HG03025 (cell line): Measurements from ENCODE around the gene CALML3.

ENCODE experiments used
- ATAC-seq: cut with Tn5 transposase; IDR thresholded peaks from one replicate; pipeline ENCODE4 v1.9.1; 2021; ENCODE audit warnings: mild to moderate bottlenecking, moderate library complexity; ENCODE audit not compliant: unreplicated experiment, low FRiP score

The CALML3 gene

DNA sequence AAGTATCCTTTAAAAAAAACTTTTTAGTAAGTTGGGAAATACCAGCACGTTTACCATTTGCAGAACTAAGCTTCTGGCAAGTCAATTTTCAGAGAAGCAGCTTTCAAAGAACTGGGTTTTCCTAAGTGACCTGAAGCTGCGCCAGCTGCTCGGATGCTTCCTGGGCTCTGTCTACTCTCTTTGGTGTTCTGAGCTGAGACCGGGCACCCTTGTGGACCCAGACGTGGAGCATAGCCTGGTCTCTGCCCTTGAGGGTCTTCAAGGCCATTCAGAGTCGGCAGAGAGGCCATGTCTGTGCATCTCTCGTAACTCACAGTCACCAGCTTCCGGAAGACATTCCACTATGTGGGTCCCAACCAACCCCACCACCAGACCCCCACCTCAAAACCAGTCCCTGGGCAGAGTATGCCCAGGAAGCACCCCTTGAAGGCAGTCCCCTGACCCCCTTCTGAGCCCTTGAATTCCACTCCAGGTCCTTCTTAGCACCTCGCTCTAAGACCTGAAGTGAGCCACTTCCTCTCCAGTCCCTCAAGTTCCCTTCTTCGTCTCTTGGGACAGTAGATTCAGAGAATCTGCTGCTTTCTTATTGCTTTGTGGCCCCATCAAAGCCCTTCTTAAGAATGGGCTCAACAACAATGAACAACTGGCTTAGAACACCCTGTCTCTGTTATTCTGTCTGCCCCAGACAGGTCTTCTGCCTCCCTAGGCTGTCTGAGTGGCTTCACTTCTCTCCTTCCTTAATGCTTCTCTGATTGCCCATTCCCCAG, 33.9 kb upstream of the CALML3 start:
- no peak for ATAC-seq

DNA sequence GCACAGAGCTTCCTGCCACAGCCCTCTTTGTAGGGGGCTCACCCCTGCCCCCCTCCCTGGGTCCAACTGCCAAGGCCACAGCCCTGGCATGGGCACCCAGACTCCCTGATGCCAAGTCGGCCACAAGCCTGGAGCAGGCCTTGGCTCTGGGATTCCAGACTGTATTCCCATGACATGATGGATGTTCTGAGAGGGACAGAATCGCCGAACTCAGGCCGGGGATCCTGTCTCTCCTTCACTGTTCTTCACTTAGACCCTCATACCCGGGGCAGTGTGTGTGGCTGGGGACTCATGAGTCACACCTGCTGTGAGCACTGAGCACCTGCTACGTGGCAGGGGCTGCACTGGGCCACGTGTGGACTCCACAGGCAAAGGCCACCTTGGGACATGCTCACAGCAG, 33.3 kb upstream of the CALML3 start:
- no peak for ATAC-seq

DNA sequence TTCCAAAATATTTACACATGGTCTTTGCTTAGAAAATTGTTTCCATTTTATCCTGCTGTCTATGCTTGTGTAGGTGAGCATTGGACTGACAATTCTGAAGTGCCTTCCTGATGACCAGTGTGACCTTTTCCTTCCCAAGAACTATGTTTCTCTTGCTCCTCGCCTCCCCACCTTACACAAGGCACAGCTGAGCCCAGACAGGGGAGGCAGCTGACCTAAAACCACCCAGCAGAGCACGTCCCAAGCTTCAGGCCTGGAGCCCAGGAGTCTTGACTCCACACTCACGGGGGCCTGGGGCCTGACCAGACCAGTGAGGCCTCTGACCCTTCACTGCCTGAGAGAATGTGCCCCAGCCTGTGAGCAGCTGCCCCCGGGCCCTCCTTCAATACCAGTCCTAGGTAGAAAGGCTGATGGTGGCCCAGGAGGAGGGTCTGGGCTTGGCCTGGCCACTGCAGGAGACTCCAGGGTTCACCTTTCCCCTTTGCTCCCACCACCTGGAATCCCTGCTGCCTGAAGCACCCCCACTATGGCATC, 32.4 kb upstream of the CALML3 start:
- ATAC-seq = no peak

DNA sequence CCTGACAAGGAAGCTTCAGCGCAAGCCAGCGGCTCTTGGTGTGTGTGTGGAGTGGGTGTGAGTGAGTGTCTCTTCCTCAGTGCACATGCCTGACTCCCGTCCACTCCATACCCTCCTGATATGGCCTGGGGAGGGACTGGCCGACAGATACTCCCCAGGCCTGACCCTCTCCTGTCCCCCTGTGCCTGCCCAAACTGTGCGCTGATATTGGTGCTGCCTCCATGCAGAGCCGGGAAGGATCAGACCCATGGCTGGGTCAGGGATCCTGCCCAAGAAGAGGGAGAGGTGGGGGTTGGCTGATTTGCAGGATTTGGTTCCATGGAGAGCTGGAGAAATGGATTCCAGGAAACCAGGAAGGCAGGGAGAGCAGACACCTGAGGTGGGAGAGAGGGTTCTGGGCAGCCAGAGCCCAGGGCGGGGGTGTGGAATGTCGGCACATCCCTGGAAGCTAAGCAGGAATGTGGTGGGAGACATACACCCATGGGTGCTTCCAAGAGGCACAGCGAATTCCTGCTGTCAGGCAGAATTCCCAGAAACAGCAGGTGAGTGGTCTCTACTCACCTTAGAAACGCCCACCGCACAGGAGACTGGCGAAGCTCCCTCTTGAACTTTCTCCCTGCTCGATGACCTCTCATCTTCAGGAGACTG, 31.7 kb upstream of the CALML3 start:
- ATAC-seq = no peak

DNA sequence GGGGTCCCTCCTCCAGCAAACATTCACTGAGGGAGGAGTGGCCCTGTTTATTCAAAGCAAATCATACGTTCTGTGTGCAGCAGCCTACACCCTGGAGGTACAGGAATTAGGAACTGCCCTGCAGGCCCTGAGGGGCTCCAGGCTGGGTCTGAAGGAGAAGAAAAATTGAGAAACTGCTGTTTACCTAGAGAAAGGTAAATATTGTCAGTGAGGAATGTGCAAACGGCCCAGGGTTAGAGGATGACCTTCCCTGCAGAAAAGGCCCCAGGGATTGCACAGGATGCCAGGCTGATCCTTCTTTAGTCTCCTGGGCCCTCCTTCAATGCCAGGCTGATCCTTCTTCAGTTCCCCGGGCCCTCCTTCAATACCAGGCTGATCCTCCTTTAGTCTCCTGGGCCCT, 31.1 kb upstream of the CALML3 start:
- ATAC-seq = no peak

DNA sequence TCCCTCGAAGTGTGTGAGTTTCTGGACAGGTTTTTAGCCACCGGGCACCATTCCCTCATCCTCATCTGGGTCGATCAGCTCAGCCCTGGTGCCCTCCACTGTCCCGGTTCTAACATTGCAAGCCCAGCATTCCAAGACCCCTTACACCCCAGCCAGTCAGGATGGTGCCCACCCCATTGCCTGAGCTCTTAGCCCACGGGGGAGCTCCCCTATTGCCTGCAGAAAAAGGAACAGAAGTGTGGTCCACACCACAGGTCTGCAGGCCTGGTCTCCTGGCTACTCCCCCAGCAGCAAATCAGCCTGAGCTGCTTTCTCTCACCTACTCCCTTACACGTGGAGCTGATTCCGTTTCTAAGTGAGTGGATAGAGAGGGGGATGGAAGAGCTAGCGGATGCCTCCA, 30.1 kb upstream of the CALML3 start:
- no peak for ATAC-seq

DNA sequence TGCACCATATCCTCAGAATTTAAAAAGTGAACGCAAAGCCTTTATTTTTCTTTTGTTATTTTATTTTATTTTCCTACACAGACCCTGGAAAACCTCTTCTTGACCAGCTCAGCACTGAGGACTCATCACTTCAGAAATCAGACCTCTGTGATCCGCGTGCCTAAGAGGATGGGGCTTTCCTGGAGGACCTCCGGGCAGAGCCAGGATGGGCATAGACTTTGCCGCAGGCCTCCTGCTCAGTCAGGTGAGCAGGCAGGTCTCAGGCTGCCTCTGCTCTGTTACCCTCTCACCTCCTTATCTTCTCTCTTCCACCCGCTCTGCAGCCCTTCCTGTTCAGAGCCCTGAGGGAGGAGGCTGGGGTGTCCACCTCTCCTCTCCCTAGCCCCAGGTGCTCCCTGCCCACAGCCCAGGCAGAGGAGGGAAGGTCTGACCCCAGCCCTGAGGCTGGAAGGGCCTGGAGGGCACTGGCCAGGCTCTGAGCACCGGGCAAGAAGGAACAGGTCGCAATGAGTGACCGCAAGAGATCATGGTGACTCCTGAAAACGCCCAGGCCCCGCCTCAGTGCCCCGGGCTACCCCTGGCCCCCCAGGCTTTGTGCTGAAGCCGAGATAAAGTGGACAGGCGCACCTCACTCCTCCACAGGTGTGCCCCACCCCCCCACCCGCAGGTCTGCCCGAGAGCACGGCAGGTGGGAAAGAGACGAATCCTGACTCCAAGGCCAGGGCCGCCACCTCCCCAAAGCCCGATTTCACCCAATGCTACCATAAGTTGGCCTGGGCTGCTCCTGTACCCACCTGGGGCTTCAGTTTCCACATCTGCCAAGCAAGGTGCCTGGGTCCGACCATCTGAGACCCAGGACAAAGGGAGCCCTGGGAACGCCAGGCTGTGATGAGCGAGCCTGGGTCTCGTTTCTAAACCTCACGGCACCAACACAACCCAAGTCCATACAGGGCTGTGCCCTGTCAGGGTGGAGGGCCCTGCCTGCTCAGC, 28.2 kb upstream of the CALML3 start:
- ATAC-seq = no peak

DNA sequence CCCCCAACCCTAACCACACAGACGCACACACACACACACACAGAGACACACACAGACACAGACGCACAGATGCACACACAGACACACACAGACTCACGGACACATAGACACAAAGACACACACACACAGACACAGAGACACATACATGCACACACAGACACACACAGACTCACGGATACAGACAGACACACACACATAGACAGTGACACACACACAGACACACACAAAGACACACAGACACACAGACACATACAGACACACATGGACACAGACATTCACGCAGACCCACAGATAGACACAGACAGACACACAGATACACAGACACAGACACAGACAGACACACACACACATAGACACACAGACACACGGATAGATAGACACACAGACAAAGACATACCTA, 27.5 kb upstream of the CALML3 start:
- ATAC-seq = no peak

DNA sequence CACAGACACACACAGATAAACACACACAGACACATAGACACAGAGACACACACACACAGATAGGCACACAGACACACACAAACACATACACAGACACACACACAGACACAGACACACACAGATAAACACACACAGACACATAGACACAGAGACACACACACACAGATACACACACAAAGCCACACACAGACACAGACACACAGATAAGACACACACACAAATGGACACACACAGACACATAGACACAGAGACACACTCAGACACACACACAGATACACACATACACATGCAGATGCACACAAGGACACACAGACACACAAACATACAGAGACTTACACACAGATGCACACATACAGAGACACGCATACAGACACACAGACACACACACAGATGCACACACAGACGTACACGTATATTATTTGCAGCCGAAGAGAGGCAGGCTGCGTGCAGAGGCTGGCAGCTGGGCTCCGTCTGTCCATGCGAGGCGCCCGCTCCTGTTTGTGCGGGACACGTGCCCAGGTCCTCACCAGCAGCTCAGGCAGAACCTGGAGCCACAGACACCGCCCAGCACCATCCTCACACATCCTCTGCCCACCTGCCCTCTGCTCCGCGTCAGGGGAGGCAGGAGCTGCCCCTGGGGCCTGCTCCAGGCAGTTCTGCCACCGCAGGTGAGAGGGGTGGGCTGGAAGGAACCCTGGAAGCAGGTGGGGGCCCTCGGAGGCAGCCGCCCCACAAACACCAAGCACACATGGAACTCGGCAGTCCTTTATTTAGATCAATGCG, 26.6 kb upstream of the CALML3 start:
- ATAC-seq = no peak

DNA sequence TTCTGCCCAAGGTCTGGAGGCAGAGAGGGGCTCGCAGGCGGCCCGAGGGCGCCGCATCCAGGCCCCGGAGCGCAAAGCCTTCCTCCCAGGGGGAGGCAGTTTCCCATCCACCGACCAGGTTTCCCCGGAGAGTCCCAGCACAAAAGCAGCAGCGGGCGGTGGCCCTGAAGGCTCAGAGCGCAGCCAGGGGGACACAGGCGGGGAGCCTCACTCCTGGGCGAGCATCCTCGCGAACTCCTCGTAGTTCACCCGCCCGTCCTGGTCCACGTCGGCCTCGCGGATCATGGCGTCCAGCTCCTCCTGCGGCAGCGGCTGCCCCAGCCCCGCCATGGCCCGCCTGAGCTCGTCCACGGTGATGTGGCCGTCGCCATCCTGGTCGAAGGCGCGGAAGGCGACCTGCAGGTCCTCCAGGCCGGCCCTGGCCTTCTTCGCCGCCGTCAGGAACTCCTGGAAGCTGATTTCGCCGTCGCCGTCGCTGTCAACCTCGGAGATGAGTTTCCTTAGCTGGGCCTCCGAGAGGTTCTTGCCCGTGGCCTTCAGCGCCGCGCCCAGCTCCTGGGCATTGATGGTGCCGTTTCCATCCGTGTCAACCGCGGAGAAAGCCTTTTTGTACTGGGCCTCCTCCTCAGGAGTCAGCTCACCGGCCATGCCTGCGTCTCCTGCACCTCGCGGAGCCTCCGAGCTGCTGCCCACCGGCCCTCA, 25.8 kb upstream of the CALML3 start:
- ATAC-seq = no peak

DNA sequence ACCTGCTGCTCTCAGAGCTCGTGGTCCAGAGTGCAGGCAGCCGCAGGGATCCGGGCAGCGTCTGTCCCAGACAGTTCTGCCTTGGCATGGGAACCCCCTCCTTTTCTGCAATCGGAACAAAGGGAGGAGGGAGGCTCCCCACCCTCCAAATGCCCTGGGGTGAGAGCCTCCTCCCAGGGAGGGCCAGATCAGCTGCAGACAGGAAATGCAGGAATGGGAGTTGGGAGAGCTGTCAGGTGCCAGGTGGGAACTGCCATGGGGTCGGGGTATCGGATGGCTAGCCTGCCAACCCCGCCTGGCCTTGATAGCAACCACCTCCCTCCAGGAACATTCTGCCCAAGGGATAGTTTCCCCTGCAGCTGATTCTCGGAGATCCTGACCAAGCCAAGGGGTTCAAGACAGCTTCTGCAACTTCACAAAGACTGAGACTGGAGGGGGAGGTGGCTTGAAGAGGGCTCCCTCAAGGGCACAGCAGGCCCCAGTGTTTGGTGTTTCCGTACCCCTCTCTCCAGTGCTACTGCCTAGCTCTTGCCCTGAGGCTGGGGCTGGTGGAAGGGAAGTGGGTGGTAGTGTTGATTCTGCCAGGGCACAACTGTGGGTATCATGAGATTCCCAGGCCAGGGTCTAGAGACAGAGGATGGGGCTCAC, 25.1 kb upstream of the CALML3 start, which contains the start of gene CALML5:
Gene CALML5, minus strand, starts transcription at position 78 of the 648 bp plus-strand sequence. CDS start 132 bp downstream, outside the sequence.
- no peak for ATAC-seq

DNA sequence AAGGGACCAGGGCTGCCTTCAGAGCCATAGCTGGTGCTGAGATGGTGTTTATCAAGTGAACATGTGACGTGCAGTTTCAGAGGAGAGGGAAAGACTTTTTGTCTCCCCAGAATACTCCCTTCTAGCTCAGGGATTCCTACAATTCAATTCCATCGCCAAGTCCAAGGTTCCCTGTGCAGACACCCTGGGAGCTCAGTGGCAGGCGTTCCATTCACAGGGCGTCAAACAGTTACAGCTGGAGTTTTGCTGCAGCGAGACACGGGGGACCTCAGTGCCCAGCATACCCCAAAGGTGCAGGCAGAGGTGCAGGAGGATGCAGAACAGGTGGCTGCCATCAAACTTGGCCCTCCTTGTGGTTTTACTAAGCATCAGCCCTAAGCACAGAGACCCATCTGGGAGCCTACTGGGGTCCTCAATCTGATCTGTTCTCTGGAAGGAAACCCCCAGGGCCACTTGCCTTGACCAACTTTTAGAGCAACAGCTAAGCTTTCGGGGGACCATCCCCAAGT, 24.5 kb upstream of the CALML3 start:
- no peak for ATAC-seq

DNA sequence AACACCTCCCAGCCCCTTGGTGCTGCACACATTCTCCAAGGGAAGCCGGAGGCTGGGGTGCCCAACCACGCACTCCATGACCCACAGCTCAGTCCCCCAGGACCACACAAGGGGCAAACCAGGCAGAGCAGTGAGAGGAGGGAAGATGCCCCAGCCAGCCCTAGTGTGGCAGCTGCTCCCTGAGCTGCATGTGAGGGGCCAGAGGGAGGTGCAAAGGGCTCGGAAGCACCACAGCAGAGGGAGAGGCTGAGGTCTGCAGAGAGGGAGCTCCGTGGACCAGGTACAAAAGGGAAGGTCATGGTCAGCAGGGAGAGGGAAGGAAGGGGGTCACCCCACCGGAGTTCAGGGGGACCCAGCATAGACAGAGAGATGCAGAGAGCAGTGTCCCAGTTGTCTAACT, 23.9 kb upstream of the CALML3 start:
- ATAC-seq = no peak

DNA sequence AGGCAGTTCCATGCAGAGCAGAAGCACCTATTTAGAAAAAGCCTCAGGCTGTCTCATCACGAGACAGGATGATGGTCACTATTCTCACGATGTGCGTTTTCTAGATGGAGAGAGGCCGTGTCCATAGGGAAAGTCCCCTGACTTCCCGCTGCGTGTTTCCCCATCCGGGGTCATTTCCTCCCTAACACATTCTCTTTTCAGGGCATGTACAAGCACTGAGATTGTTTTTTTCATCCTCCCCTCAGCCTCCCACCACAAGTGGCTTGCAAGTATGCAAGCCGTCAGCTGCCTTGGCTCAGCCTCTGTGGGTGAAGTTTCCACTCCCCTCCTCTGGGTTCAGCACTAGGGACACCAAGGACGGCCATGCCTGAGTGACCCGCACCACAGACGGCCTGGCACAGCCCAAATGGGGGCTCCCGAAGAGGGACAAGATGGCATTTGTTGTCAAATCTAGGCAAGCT, 22.7 kb upstream of the CALML3 start:
- no peak for ATAC-seq

DNA sequence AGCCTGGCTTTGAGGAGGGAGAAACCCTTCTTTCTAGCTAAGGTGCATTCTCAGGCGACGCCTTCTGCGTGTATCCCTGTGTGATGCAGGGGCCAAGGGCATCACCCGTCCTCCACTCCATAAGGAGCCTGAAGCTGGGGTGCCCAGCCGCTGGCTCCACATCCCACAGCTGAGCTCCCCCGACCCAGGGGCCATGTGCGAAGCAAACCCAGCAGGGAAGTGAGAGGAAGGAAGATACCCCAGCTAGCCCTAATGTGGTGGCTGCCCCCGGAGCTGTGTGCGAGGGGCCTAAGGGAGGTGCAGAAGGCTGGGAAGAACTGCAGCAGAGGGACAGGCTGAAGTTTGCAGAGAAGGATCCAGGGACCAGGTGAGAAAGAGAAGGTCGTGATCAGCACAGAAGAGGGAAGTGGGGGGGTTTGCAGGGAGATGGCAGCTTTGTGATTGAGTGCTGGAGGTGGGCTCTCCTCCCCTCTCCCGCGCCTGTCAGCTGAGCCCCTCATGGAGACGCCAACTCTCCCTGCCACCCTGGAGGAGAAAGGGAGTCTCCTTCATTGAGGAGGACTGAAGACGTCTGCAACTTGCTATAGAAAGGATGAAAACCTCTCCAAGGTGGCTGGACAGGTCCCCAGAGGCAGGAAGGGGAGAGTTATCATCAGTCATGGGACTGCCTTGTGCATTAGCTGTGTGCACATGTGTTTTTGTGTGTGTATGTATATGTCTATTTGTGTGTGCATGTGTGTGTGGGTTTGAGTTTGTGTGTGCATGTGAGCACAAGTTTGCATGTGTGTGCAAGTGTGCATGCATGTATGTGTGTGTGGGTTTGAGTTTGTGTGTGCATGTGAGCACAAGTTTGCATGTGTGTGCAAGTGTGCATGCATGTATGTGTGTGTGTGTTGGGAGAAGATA, 21.9 kb upstream of the CALML3 start:
- ATAC-seq = no peak

DNA sequence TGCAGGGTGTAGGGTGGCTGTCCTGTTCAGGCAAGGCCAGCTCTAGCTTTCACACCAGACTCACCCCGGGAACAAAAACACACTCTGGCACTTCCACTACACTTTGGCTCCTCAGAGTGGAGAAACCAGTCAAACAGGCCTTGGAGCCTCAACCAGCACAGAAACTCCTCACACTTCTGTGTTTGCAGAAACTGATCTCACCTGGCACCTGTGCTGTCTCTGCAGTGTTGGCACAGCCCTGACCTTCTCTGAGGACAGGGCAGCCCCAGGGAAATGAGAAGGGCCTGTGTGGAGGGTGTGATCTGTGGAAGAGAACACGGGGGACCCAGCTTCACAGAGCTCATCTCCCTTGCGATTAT, 21.3 kb upstream of the CALML3 start:
- no peak for ATAC-seq

DNA sequence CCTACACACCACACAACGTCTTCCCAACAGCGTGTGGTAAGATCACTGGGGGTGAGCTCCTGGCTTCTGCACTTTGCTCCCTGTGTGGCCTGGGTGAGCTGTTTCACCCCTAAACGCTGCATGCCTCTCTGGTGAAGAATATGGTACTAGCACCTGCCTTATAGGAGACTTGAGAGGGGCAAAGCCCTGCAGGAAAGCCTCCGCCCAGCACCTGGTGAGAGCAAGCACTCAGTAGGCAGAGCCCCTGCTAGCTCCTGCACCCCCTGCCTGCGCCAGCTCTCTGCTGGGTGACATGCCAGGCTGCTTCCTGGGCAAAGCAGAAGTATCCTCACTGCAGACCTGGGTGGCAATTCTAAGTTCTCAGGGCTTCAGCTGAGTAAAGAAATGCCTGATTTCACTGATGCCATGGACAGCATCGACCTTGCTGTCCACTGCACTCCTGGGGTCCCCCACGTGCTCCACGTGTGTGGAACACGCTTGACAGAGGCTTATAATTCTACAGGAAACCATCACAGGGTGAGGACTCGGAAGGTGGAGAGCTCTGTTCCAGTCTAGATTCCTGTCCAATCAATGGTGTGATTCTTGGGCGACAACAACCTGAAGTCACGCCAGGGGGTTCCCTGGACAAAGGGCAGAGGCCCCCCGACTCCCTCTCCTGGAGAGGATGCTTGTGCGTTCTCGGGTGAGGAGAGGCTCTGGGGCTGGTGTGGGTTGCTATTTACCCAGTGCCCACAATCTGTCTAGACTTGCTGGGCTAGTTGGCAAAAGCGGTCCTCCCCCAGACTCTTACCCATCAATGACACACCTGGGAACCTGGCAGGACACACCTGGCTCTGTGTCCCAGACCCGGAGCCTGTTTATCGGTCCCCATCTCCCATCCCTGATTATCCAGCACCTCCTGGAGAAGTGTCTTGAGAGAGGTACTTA, 20.4 kb upstream of the CALML3 start:
- no peak for ATAC-seq
